Measurements from ENCODE around the gene TSC22D2. TPM values are rescaled to one million over a fixed set of nuclear protein-coding genes. Genes with fewer than 3 reads are reported as not detected.

Gene TSC22D2
- total and polyA plus RNA-seq, 8 donors, result 7.1 to 32.2 (median 17.9) TPM

GRCh38 chr3:150407808-150408220 lies 284 bp upstream of the TSC22D2 start:
- WGBS, 5 donors, result 0 to 1% (median 0%) methylated on average over 13 of the region's 13 CpGs
- Histone ChIP-seq H3K36me3 (no peaks in the 10 kb centered on the region), H3K4me1 (peaks cover 0 to 24% (median 19%) of the 10 kb centered on the region in 4 donors), H3K27ac (peak overlapping the region; percentile 99 to 100 (median 100)), H3K27me3 (no peaks in the 10 kb centered on the region), H3K4me3 (peak overlapping the region; percentile 79 to 98 (median 90)), H3K9me3 (no peaks in the 10 kb centered on the region)
- no peak for TF ChIP-seq EP300 (IDR thresholded peaks at IDR 0.05)
- no peak for TF ChIP-seq POLR2A (IDR thresholded peaks at IDR 0.05)
- TF ChIP-seq POLR2AphosphoS5 (IDR thresholded peaks at IDR 0.05), result no peak
- TF ChIP-seq, protein P1, sequence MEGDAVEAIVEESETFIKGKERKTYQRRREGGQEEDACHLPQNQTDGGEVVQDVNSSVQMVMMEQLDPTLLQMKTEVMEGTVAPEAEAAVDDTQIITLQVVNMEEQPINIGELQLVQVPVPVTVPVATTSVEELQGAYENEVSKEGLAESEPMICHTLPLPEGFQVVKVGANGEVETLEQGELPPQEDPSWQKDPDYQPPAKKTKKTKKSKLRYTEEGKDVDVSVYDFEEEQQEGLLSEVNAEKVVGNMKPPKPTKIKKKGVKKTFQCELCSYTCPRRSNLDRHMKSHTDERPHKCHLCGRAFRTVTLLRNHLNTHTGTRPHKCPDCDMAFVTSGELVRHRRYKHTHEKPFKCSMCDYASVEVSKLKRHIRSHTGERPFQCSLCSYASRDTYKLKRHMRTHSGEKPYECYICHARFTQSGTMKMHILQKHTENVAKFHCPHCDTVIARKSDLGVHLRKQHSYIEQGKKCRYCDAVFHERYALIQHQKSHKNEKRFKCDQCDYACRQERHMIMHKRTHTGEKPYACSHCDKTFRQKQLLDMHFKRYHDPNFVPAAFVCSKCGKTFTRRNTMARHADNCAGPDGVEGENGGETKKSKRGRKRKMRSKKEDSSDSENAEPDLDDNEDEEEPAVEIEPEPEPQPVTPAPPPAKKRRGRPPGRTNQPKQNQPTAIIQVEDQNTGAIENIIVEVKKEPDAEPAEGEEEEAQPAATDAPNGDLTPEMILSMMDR (IDR thresholded peaks at IDR 0.05), result no peak
- no peak for DNase-seq
- intact Hi-C loops (cut with DNase I; ENCODE audit: low total_unique reads), result no loop called here

- H3K4me3 ChIP-seq, result peak overlapping the region; percentile 79 to 98 (median 90)
- intact Hi-C loops (cut with DNase I; ENCODE audit: low total_unique reads), result no loop called here
- no peaks in the 10 kb centered on the region for H3K9me3 ChIP-seq
- TF ChIP-seq POLR2A (IDR thresholded peaks at IDR 0.05), result no peak
- TF ChIP-seq POLR2AphosphoS5 (IDR thresholded peaks at IDR 0.05), result no peak
- no peak for TF ChIP-seq EP300 (IDR thresholded peaks at IDR 0.05)
- TF ChIP-seq, protein P1 (IDR thresholded peaks at IDR 0.05), result no peak
- H3K4me1 ChIP-seq, result peaks cover 0 to 37% (median 28%) of the 10 kb centered on the region in 4 donors
- peak overlapping the region; percentile 99 to 100 (median 100) for H3K27ac ChIP-seq
- WGBS, 5 donors, result 0 to 2% (median 1%) methylated on average over 25 to 30 of the region's 30 CpGs
- H3K36me3 ChIP-seq, result no peaks in the 10 kb centered on the region
- DNase-seq, result no peak
- H3K27me3 ChIP-seq, result no peaks in the 10 kb centered on the region
These were observed 1.0 kb downstream of the TSC22D2 start for GRCh38 chr3:150409125-150409511.

- WGBS, 5 donors, result 0 to 1% (median 0%) methylated on average over 17 to 72 of the region's 72 CpGs
- peak; percentile 78 to 94 for DNase-seq
These were observed 1.6 kb downstream of the TSC22D2 start for GRCh38 chr3:150409512-150410310.

More at GRCh38 chr3:150409512-150410310, 1.6 kb downstream of the TSC22D2 start:
- Histone ChIP-seq H3K27ac (peak overlapping the region; percentile 99 to 100 (median 100)), H3K9me3 (no peaks in the 10 kb centered on the region), H3K27me3 (no peaks in the 10 kb centered on the region), H3K4me1 (peaks cover 6 to 43% (median 34%) of the 10 kb centered on the region in 4 donors), H3K36me3 (no peaks in the 10 kb centered on the region), H3K4me3 (peak overlapping the region; percentile 79 to 98 (median 90))
- TF ChIP-seq POLR2A (IDR thresholded peaks at IDR 0.05), result no peak
- TF ChIP-seq, protein P1 (IDR thresholded peaks at IDR 0.05), result peak in 5 of 7 experiments; percentile 39 to 61 (median 45)
- peak in 2 of 3 donors; percentile 33 to 82 for TF ChIP-seq POLR2AphosphoS5 (IDR thresholded peaks at IDR 0.05)
- intact Hi-C loops (cut with DNase I; ENCODE audit: low total_unique reads), result loop anchor here (10.0 kb wide), 1 partner anchor 85 kb away; no protein-coding TSS in a partner anchor

All from stomach (tissue), 9 donors.